Mesodermal cell (in vitro differentiated cells): ENCODE results near the gene ABCC1.

Source experiments
- H3K27ac ChIP-seq: 2 replicates; pipeline ENCODE4 v1.7.0; 2013; ENCODE audit warnings: mild to moderate bottlenecking, low read depth, low read length, moderate library complexity; ENCODE audit not compliant: severe bottlenecking
- H3K36me3 ChIP-seq: 2 replicates; pipeline ENCODE4 v1.7.1; 2013; ENCODE audit warnings: mild to moderate bottlenecking, low read length, moderate library complexity; ENCODE audit not compliant: control insufficient read depth, insufficient read depth
- H3K4me1 ChIP-seq: one replicate; pipeline ENCODE4 v1.7.1; 2013; ENCODE audit warnings: mild to moderate bottlenecking, low read length; ENCODE audit not compliant: insufficient read depth, control insufficient read depth, poor library complexity, severe bottlenecking
- H3K4me3 ChIP-seq: 2 replicates; pipeline ENCODE4 v1.7.0; 2013; ENCODE audit warnings: low read length, control low read depth, mild to moderate bottlenecking; ENCODE audit not compliant: insufficient read depth, poor library complexity, severe bottlenecking; ENCODE audit errors: extremely low read depth
- H3K9me3 ChIP-seq: 2 replicates; pipeline ENCODE4 v1.7.1; 2013; ENCODE audit warnings: mild to moderate bottlenecking, low read length, moderate library complexity; ENCODE audit not compliant: control insufficient read depth
- WGBS, 2 experiments: methylation state at CpG; one replicate each; pipeline ENCODE4 v1.1.5; 2013; ENCODE audit warnings: missing lambda C conversion rate in 2 of 2; ENCODE audit not compliant: insufficient coverage in 2 of 2; 5-methylcytosine and 5-hydroxymethylcytosine counted together

Gene ABCC1

DNA sequence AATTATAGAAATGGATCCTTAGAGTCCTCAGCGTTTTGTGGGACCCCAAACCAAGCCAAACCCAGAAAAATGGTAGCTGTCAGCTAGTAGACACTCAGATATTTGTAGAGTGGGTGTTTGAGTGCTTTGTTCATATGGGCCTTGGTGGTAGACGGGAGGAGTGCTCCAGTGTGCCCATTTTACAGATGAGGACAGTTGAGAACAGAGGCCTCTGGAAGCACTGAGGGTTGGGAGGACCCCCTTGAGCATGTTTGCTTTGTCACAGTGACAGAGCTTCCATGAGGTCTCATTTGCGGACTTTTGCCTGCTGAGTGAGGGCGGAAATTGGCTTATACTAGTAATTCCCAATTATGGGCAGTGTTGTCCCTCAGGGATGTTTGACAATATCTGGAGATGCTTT lies 162.2 kb downstream of the ABCC1 start:
- Histone ChIP-seq H3K9me3 (no peaks in the 10 kb centered on the region), H3K27ac (no peak overlapping the region), H3K4me3 (no peak overlapping the region), H3K36me3 (peaks cover 79% of the 10 kb centered on the region), H3K4me1 (no peaks in the 10 kb centered on the region)
- WGBS, 2 experiments = 95 to 100% methylated on average over 4 of the region's 4 CpGs

DNA sequence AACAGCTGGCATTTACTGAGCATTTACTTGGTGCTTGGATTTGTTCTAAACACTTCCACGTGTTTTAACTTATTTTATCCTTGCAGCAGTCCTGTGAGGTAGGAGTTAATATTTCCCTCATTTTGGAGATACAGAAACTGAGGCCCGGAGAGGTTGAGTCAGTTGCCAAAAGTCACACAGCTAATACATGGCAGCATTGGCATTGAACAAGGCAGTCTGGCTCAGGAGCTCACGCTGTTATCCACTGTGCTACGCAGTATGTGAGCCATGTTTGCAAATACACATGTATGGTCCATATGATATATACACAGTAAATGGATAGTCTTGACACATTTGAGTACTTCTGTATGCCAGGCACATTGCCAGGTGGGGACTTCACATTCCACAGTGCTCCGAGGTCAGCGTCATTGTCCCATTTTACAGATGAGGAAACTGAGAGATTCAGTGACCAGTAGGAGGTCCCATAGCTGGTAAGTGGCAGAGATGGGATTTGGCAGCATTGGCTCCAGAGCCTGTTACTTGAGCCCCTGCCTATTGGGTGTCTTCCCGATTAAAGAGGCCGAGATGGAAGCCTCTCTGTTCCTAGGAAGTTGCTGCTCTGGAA lies 163.1 kb downstream of the ABCC1 start:
- 69 to 80% methylated on average over 3 to 7 of the region's 8 CpGs for WGBS, 2 experiments
- Histone ChIP-seq H3K27ac (no peak overlapping the region), H3K36me3 (peaks cover 87% of the 10 kb centered on the region), H3K4me1 (no peaks in the 10 kb centered on the region), H3K4me3 (no peak overlapping the region), H3K9me3 (peaks cover under 1% of the 10 kb centered on the region)

DNA sequence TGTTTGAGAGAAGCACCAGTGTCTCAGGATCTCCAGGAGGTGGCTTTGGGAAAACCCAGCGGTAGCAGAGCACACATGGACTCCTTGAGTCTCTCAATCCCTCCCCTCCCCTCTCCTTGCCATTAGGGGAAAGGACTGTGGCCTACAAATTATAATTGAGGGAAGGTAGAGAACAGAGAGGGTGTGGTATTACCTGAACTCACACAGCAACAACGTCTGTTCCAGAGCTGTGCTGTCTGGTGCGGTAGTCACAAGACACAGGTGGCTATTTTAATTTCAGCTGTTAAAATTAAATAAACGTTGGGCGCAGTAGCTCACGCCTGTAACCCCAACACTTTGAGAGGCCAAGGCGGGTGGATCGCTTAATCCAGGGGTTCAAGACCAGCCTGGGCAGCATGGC lies 163.7 kb downstream of the ABCC1 start:
- 93 to 96% methylated on average over 7 of the region's 8 CpGs for WGBS, 2 experiments
- no peaks in the 10 kb centered on the region for H3K4me1 ChIP-seq
- no peak overlapping the region for H3K27ac ChIP-seq
- H3K4me3 ChIP-seq = no peak overlapping the region
- H3K9me3 ChIP-seq = peaks cover 6% of the 10 kb centered on the region
- peaks cover 87% of the 10 kb centered on the region for H3K36me3 ChIP-seq

DNA sequence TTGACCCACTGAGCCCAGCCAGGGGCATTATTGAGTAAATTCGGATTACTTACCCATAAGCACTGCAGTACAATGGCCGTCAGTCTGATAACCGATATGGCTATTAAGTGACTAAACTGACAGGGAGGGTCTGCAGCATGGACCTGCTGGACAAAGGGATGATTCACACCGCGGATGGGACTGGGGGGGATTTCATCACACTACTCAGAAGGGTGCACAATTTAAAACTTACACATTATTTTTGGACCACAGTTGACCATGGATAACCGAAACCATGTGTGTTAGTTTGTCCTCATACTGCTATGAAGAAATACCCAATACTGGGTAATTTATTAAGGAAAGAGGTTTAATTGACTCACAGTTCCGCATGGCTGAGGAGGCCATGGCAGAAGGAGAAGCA lies 167.4 kb downstream of the ABCC1 start:
- Histone ChIP-seq H3K36me3 (peaks cover 80% of the 10 kb centered on the region), H3K4me3 (no peak overlapping the region), H3K4me1 (no peaks in the 10 kb centered on the region), H3K27ac (no peak overlapping the region), H3K9me3 (peaks cover 10% of the 10 kb centered on the region)
- WGBS, 2 experiments = 87 to 100% methylated on average over 2 to 4 of the region's 7 CpGs

DNA sequence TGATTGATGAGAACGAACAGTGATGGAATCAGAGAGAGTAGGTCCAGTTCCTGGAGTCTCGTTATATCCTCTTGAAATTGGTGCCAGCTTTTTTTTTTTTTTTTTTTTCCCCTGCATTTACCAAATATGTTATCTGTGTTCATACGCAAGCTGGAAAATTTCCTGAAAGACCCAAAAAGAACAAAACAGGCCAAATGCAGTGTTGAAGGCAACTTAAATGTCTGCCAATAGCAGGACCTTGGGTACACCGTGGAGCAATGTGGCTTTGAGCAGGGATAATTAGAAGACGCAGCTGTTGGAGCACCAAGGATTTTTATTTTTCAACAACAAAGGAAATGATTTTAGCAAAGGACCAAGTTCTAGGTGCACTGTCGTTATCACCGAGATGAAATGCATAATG lies 168.9 kb downstream of the ABCC1 start:
- Histone ChIP-seq H3K4me3 (no peak overlapping the region), H3K36me3 (peaks cover 79% of the 10 kb centered on the region), H3K9me3 (peaks cover 10% of the 10 kb centered on the region), H3K4me1 (no peaks in the 10 kb centered on the region), H3K27ac (no peak overlapping the region)
- WGBS, 2 experiments = 96 to 97% methylated on average over 5 to 6 of the region's 7 CpGs

DNA sequence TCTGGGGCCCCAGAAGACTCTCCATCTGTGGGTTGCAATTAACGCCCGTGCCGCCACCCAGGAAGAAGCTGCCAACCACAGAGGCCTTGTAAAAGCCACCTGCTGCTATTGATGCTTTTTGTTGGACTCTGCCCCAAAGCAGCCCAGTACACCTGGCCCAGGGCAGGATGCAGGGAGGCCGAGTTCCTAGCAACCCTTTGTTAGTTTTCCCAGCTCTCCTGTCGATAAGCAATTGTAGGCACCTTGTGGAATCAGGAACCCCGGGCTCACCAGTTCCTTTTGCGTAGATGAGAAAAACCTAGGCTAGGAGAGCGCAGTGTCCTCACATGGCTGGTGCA lies 170.6 kb downstream of the ABCC1 start:
- WGBS, 2 experiments = 94 to 96% methylated on average over 8 of the region's 8 CpGs
- Histone ChIP-seq H3K4me3 (no peak overlapping the region), H3K9me3 (peaks cover 18% of the 10 kb centered on the region)

DNA sequence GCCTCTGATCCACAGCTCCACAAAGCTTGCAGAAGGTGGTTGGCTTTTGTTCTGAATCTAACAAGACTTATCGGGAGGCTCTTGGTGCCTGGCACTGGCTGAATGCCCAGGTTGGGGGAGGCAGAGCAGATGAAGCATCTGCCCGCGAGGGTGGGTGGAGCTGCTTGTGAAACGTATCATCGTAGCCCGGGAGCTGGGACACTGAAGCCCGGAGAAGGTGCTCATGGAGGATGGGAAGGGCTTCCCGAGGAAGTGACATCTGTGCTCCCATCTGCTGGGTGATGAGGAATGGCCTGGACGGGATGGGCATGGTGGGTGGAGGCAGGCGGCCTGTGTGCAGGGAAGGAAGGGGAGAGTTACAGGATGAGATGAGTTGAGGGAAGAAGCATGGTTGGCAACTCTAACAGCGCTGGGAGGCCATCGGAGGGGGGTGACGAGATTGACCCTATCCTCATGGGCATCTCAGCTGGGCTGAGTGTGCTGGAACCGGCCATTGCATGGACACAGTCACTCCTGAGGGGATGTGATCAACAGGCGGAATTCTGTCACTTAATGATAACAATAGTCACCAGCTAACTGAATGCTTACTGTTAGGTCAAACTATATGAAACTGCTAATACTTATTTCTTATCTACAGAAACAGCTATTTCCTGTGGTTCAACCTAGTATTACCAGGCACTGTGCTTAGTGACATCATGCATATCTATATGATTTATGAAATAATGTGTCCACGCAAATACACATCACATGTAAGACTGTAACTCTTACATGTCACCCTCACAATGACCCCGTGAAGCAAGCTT lies 171.2 kb downstream of the ABCC1 start:
- Histone ChIP-seq H3K4me3 (no peak overlapping the region), H3K9me3 (peaks cover 19% of the 10 kb centered on the region), H3K36me3 (peaks cover 86% of the 10 kb centered on the region), H3K27ac (no peak overlapping the region), H3K4me1 (no peaks in the 10 kb centered on the region)
- WGBS, 2 experiments = 94 to 95% methylated on average over 12 to 13 of the region's 17 CpGs

More for the DNA sequence above, 170.6 kb downstream of the ABCC1 start:
- Histone ChIP-seq H3K4me1 (no peaks in the 10 kb centered on the region), H3K36me3 (peaks cover 85% of the 10 kb centered on the region), H3K27ac (no peak overlapping the region)

DNA sequence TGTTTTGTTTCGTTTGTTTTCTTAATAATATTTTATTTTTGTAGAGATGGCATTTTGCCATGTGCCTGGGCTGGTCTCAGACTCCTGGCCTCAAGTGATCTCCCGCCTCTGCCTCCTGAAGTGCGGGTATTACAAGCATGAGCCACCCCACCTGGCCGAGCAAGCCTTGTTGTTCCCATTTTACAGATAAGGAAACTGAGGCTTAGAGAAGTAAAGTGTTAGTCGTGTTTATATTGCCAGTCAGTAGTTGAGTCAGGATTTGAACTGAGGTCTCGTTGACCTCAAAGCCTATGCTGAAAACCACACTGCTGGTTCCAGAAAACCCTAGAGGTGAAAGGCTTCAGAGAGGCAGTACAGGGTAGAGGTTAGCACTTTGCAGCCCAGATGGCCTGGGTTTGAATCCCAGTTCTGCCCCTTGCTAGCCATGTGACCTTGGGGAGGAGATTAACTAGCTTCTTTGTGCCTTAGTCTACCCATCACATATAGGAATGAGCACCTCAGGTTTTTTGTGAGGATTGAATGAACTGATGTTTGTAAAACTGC lies 171.8 kb downstream of the ABCC1 start:
- H3K9me3 ChIP-seq = peaks cover 19% of the 10 kb centered on the region
- H3K4me1 ChIP-seq = no peaks in the 10 kb centered on the region
- H3K4me3 ChIP-seq = no peak overlapping the region
- WGBS, 2 experiments = 91 to 92% methylated on average over 5 of the region's 6 CpGs
- H3K27ac ChIP-seq = no peak overlapping the region
- peaks cover 84% of the 10 kb centered on the region for H3K36me3 ChIP-seq

DNA sequence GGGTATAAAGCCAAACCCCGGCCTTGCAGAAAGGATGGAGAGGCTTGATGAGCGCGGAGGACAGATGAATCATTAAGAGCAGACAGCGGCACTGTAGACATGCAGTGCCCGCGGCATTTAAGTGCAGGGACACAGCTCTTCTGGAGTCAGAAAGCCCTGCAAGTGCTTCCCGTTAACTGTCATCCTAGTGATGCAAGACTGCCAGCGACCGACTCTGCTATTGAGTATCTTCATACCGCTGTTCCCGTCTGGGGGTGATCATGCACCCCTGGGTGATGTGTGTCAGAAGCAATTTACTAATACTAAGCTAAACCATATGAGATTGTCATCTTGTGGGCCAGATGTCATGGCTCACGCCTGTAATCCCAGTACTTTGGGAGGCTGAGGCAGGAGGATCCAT lies 172.8 kb downstream of the ABCC1 start:
- no peak overlapping the region for H3K4me3 ChIP-seq
- peaks cover 80% of the 10 kb centered on the region for H3K36me3 ChIP-seq
- 93 to 96% methylated on average over 8 of the region's 12 CpGs for WGBS, 2 experiments
- no peak overlapping the region for H3K27ac ChIP-seq
- peaks cover 19% of the 10 kb centered on the region for H3K9me3 ChIP-seq
- no peaks in the 10 kb centered on the region for H3K4me1 ChIP-seq

DNA sequence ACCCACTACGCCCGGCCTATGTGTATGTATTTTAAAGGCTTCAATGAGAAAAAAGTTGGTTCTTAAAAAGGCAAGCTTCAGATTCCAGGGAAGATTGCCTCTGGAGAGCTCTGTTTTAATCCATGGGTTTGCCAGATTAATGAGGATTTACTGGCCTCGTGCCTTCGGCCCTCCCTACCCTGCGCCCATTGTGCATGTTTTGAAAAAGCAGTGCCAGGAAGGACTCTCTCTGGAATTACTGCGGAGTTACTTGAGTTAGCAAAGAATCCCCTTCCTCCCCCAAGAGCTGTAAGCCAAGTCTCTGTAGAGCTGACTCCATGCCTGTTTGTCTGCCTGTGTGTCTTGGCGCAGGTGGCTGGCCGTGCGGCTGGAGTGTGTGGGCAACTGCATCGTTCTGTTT lies 175.0 kb downstream of the ABCC1 start:
- Histone ChIP-seq H3K36me3 (peaks cover 72% of the 10 kb centered on the region), H3K4me1 (no peaks in the 10 kb centered on the region), H3K9me3 (peaks cover 8% of the 10 kb centered on the region), H3K4me3 (no peak overlapping the region), H3K27ac (no peak overlapping the region)
- WGBS, 2 experiments = 88 to 92% methylated on average over 10 of the region's 10 CpGs

DNA sequence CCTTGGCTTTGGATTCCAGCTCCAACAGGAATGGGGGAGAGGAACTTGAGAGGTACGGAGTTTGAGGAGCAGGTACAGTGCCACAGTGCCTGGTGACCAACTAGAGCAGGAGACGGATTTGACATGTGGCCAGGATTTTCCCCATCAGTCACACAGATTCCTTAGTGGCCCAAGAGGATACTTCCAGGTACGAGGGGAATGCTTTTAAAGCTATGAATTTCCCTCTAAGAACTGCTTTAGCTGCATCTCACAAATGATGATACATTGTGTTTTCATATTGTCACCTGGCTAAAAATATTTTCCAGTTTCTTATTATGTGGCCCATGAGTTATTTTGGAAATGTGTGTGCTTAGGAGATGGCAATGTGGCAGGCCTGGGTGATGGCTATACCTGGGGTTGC lies 175.6 kb downstream of the ABCC1 start:
- 94 to 100% methylated on average over 2 of the region's 3 CpGs for WGBS, 2 experiments
- no peaks in the 10 kb centered on the region for H3K4me1 ChIP-seq
- H3K27ac ChIP-seq = no peak overlapping the region
- H3K36me3 ChIP-seq = peaks cover 72% of the 10 kb centered on the region
- no peak overlapping the region for H3K4me3 ChIP-seq
- H3K9me3 ChIP-seq = peaks cover 8% of the 10 kb centered on the region
